ENCODE results near the gene MEGF10. TPM values are rescaled to one million over a fixed set of nuclear protein-coding genes. Genes with fewer than 3 reads are reported as not detected.

MEGF10 gene
- total RNA-seq, 2 experiments from 2014 or later, result not detected

DNA sequence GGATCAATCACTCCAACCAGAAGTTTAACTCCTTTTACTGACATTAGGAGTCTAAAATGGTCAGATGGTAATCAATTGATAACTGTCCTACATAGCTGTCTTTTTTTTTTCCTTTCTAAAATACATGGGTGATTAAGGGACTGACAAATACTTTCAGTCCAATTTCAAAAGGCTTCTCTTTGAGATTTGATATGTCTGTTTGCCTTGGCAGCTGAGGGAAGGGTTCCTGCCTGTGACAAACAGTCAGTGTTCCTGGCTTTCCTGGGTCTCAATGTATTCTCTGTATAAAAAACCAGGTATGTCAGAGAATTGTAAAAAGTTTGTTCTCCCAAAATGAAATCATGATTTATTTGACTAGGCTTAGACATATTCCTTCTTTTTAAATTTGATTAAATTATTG, 84.5 kb downstream of the MEGF10 start:
- CTCF ChIA-PET, result interaction anchor here (1.2 kb wide), 1 partner anchor 12 kb away, joined by 3 read pairs; no protein-coding TSS in a partner anchor

DNA sequence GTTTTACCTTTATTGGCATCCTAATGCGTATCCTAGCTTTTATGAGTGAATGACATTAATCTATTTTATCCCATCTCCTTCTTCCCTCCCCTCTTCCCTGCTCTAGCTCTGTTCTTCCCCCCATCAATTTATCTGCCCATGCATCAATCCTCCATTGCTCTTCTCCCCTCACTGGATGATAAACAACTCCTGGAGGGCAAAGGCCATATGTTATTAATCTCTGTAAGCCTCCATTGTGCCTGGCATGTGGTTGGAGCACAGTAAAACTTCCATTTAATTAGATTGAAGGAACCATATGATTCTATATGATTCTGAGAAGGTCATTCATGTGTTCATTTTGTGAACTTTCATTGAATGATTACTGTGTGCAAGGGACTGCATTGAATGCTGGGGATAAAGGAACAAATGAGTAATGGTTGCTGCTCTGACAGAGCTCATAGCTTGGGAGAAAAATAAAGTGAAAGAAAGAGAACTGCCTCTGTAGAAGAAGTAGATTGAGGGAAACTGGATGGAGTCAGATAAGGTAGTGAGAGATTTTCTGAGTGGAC, 85.0 kb downstream of the MEGF10 start:
- POLR2A ChIA-PET, result no interaction called here
- CTCF ChIA-PET, result no interaction called here
- H3K4me3 Mint-ChIP-seq, result no peak overlapping the region
- DNase-seq, result no peak
- H3K27me3 Mint-ChIP-seq, result peaks cover 15% of the 10 kb centered on the region
- intact Hi-C loops (cut with DNase I, micrococcal nuclease), result no loop called here
- no peak for ATAC-seq
- no peaks in the 10 kb centered on the region for H3K4me1 Mint-ChIP-seq
- H3K9me3 Mint-ChIP-seq (ENCODE audit: low read depth), result peaks cover 3% of the 10 kb centered on the region
- no peak overlapping the region for H3K27ac Mint-ChIP-seq
- no peaks in the 10 kb centered on the region for H3K36me3 Mint-ChIP-seq (ENCODE audit: low read depth)

More for the DNA sequence above, 84.5 kb downstream of the MEGF10 start:
- DNase-seq (no peak), ATAC-seq (no peak)
- no peaks in the 10 kb centered on the region for H3K4me1 Mint-ChIP-seq
- no peak overlapping the region for H3K4me3 Mint-ChIP-seq
- H3K27me3 Mint-ChIP-seq, result peaks cover 15% of the 10 kb centered on the region
- no peak overlapping the region for H3K27ac Mint-ChIP-seq
- H3K9me3 Mint-ChIP-seq (ENCODE audit: low read depth), result peaks cover 3% of the 10 kb centered on the region
- intact Hi-C loops (cut with DNase I, micrococcal nuclease), result no loop called here
- POLR2A ChIA-PET, result no interaction called here
- no peaks in the 10 kb centered on the region for H3K36me3 Mint-ChIP-seq (ENCODE audit: low read depth)

DNA sequence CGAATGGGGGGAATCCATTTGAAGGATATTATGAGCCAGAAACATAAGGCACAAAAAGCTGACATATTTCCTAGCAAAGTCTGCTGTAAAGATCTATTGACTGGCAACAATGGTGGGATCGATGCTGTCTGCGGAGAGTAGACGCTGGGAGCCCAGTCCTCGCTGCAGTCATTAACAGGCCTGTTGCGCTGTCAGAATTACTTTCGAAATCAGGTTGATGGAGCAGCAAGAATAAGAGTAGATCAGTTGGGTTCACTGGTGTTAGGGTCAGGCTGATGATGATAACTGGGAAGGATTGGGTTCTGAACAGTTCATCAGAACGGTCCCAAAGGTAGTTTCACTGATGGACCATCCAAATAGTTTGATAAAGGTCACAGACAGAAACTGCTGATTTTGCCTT, 87.1 kb downstream of the MEGF10 start:
- H3K4me3 Mint-ChIP-seq, result no peak overlapping the region

DNA sequence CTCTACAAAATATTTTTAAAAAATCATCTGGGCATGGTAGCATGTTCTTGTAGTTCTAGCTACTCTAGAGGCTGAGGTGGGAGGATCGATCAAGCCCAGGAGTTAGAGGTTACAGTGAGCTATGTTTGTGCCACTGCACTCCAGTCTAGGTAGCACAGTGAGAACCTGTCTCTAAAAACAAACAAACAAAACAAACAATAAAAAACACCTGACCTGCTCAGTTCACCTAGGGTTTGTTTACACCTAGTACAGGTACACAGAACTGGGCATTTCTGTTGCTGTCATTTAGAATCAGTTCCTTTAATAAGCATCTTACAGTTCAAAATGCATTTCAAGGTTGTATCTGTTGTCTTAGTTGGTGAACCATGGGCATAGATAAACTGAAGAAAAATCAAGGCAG, 95.3 kb downstream of the MEGF10 start:
- DNase-seq (no peak), ATAC-seq (no peak)
- Mint-ChIP-seq H3K9me3 (ENCODE audit: low read depth) (no peaks in the 10 kb centered on the region), H3K36me3 (ENCODE audit: low read depth) (no peaks in the 10 kb centered on the region), H3K27ac (no peak overlapping the region), H3K27me3 (peaks cover 4% of the 10 kb centered on the region), H3K4me3 (no peak overlapping the region), H3K4me1 (no peaks in the 10 kb centered on the region)
- ChIA-PET POLR2A (no interaction called here), CTCF (no interaction called here)
- intact Hi-C loops (cut with DNase I, micrococcal nuclease), result no loop called here

More for the DNA sequence above, 87.1 kb downstream of the MEGF10 start:
- H3K36me3 Mint-ChIP-seq (ENCODE audit: low read depth), result no peaks in the 10 kb centered on the region
- DNase-seq, result no peak
- no peak overlapping the region for H3K27ac Mint-ChIP-seq
- H3K27me3 Mint-ChIP-seq, result peaks cover 10% of the 10 kb centered on the region
- ChIA-PET POLR2A (no interaction called here), CTCF (no interaction called here)
- peaks cover 3% of the 10 kb centered on the region for H3K9me3 Mint-ChIP-seq (ENCODE audit: low read depth)
- intact Hi-C loops (cut with DNase I, micrococcal nuclease), result no loop called here
- no peak for ATAC-seq
- no peaks in the 10 kb centered on the region for H3K4me1 Mint-ChIP-seq

DNA sequence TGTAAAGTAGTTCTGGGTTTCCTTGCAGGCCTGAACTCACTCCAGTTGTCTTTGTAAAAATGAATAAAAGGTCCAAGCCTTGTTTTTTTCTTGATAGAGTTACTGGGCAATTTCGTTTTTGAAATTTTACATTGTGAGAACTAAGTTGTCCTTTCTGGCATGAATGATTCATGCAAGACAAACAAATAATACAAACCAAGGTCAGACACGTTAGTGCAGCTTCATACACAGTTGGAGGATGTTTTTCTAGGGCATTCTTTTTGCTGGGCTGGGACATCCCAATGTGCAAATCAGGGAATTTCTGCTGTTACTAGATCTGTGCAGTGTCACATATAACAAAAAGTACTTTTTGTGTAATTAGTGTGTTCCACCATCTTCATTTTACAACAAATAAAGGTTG, 96.0 kb downstream of the MEGF10 start:
- Mint-ChIP-seq H3K4me3 (no peak overlapping the region), H3K9me3 (ENCODE audit: low read depth) (no peaks in the 10 kb centered on the region), H3K36me3 (ENCODE audit: low read depth) (no peaks in the 10 kb centered on the region), H3K27me3 (peaks cover 4% of the 10 kb centered on the region), H3K4me1 (no peaks in the 10 kb centered on the region), H3K27ac (no peak overlapping the region)
- intact Hi-C loops (cut with DNase I, micrococcal nuclease), result no loop called here
- DNase-seq, result no peak
- ChIA-PET CTCF (no interaction called here), POLR2A (no interaction called here)
- no peak for ATAC-seq

DNA sequence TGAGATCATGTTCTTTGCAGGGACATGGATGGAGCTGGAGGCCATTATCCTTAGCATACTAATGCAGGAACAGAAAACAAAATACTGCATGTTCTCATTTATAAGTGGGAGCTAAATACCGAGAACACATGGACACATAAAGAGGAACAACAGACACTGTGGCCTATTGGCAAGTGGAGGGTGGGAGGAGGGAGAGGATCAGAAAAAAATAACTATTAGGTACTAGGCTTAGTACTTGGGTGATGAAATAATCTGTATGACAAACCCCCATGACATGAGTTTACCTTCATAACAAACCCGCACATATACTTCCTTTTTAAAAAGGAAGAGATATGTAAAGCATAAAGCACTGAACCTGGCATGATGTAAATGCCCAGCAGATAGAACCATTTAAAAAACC, 99.0 kb downstream of the MEGF10 start:
- no peak for ATAC-seq
- Mint-ChIP-seq H3K36me3 (ENCODE audit: low read depth) (no peaks in the 10 kb centered on the region), H3K4me1 (peaks cover 6% of the 10 kb centered on the region), H3K9me3 (ENCODE audit: low read depth) (no peaks in the 10 kb centered on the region), H3K27me3 (peaks cover 2% of the 10 kb centered on the region), H3K27ac (no peak overlapping the region), H3K4me3 (no peak overlapping the region)
- intact Hi-C loops (cut with DNase I, micrococcal nuclease), result no loop called here
- no peak for DNase-seq
- POLR2A ChIA-PET, result no interaction called here
- CTCF ChIA-PET, result no interaction called here

DNA sequence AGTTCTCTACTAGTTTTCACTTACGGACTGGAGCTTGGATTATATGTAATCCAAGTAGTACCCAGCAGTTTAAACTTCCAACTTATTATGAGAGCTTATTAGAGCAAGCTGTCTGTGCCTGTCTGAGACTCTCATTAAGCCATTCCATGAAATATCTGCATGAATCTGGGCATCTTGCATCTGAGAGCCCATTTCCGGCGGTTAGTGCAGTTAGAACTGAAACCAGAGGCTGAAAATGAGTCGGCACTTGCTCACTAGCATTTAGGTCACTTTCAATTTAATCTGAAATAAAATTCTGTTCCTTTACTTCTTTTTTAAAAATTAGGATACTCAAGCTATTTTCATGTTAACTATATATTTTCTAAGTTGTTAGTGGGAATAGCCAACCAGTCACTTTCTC, 102.2 kb downstream of the MEGF10 start:
- CTCF ChIA-PET, result interaction anchor here (0.7 kb wide), 1 partner anchor 65 kb away, joined by 3 read pairs; no protein-coding TSS in a partner anchor
- no peak for DNase-seq
- no peak overlapping the region for H3K4me3 Mint-ChIP-seq
- peaks cover 6% of the 10 kb centered on the region for H3K4me1 Mint-ChIP-seq
- ATAC-seq, result no peak
- peaks cover 12% of the 10 kb centered on the region for H3K27me3 Mint-ChIP-seq
- POLR2A ChIA-PET, result no interaction called here
- H3K27ac Mint-ChIP-seq, result no peak overlapping the region
- no peaks in the 10 kb centered on the region for H3K36me3 Mint-ChIP-seq (ENCODE audit: low read depth)
- intact Hi-C loops (cut with DNase I, micrococcal nuclease), result no loop called here
- H3K9me3 Mint-ChIP-seq (ENCODE audit: low read depth), result no peaks in the 10 kb centered on the region

DNA sequence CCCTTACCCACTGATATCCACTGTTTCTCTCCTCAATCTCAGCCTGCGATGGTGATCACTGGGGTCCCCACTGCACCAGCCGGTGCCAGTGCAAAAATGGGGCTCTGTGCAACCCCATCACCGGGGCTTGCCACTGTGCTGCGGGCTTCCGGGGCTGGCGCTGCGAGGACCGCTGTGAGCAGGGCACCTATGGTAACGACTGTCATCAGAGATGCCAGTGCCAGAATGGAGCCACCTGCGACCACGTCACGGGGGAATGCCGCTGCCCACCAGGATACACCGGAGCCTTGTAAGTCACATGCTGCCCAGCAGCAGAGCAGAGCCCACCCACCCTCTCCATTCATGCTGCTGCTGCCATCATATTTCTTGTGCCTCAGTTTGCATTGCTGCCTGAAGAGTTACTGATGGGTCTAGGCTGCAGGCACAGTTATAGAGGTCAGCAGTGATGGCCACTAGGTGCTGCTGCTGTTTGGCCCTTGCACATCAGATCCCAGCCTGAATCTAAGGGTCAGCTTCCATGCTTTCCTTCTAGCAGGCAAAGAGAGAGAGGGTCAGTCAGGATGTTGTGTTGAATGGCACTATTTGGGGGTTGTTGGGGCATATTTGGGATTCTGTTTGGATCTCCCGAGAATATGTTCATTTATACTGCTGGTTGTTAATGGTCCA, 106.0 kb downstream of the MEGF10 start:
- no peak overlapping the region for H3K4me3 Mint-ChIP-seq
- DNase-seq (no peak), ATAC-seq (no peak)
- intact Hi-C loops (cut with DNase I, micrococcal nuclease), result no loop called here
- H3K36me3 Mint-ChIP-seq (ENCODE audit: low read depth), result no peaks in the 10 kb centered on the region
- H3K27me3 Mint-ChIP-seq, result peaks cover 18% of the 10 kb centered on the region
- peaks cover 6% of the 10 kb centered on the region for H3K4me1 Mint-ChIP-seq
- ChIA-PET POLR2A (no interaction called here), CTCF (no interaction called here)
- H3K9me3 Mint-ChIP-seq (ENCODE audit: low read depth), result no peaks in the 10 kb centered on the region
- H3K27ac Mint-ChIP-seq, result no peak overlapping the region

DNA sequence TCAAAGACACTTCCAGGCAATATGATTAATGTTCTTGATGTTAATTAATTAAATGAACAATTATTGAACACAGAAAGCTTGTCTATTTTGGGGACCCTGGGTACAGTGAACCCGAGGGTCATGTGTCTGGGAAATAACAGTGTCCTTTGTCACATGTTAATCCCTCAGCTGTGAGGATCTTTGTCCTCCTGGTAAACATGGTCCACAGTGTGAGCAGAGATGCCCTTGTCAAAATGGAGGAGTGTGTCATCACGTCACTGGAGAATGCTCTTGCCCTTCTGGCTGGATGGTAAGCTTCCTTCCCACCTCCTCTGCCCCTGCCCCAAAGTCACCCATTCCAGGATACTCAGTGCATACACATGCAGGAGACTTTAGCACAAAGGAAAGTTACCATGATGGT, 107.9 kb downstream of the MEGF10 start:
- peaks cover 19% of the 10 kb centered on the region for H3K27me3 Mint-ChIP-seq
- H3K36me3 Mint-ChIP-seq (ENCODE audit: low read depth), result no peaks in the 10 kb centered on the region
- DNase-seq (no peak), ATAC-seq (no peak)
- no peaks in the 10 kb centered on the region for H3K9me3 Mint-ChIP-seq (ENCODE audit: low read depth)
- H3K27ac Mint-ChIP-seq, result no peak overlapping the region
- intact Hi-C loops (cut with DNase I, micrococcal nuclease), result no loop called here
- ChIA-PET CTCF (interaction anchor here (0.7 kb wide), 2 partner anchors 74 to 210 kb away, joined by 3 read pairs; no protein-coding TSS in a partner anchor), POLR2A (no interaction called here)
- H3K4me3 Mint-ChIP-seq, result no peak overlapping the region
- H3K4me1 Mint-ChIP-seq, result peaks cover 2% of the 10 kb centered on the region

DNA sequence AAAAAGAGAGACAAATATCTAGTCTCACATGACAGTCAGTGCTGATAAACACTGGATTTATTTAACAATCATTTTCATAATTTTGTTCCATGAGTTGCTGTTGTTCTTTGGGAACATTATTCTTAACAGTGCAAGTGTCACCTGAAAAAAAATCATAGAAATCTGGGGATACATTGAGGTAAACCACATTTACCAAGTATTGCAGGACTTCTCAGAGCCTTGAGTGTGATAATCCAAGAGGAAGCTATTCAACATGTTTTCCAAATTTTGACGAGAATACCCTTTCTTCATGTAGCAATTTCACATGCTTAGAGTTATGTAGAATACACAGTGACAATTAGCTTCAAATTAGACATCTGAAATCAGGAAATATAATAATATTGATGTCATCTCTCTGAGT, 108.5 kb downstream of the MEGF10 start:
- ChIA-PET CTCF (no interaction called here), POLR2A (no interaction called here)
- DNase-seq (no peak), ATAC-seq (no peak)
- no peaks in the 10 kb centered on the region for H3K36me3 Mint-ChIP-seq (ENCODE audit: low read depth)
- H3K4me3 Mint-ChIP-seq, result no peak overlapping the region
- H3K9me3 Mint-ChIP-seq (ENCODE audit: low read depth), result no peaks in the 10 kb centered on the region
- no peaks in the 10 kb centered on the region for H3K4me1 Mint-ChIP-seq
- intact Hi-C loops (cut with DNase I, micrococcal nuclease), result no loop called here
- H3K27ac Mint-ChIP-seq, result no peak overlapping the region
- peaks cover 21% of the 10 kb centered on the region for H3K27me3 Mint-ChIP-seq

DNA sequence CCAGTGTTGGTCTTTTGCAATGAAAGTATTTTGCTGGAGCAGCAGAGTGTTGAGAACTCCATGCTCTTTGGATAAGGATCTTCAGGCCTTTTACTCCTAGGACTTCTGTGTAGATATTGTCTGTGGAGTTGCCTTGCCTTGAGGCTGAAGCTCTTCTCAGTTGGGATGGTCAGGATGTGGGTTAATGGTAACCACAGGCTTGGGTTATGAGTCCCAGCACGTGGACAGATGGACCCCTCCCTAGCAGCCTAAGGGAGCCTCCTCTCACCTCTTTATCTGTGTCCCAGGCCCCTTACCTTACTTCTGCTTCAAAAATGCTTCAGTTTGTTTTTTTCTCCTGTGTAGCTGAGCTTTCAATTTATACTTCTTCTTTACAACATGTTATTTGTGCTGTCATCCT, 109.9 kb downstream of the MEGF10 start:
- no peak for ATAC-seq
- peaks cover 23% of the 10 kb centered on the region for H3K27me3 Mint-ChIP-seq
- DNase-seq, result no peak
- no peaks in the 10 kb centered on the region for H3K9me3 Mint-ChIP-seq (ENCODE audit: low read depth)
- H3K36me3 Mint-ChIP-seq (ENCODE audit: low read depth), result no peaks in the 10 kb centered on the region
- intact Hi-C loops (cut with DNase I, micrococcal nuclease), result no loop called here
- H3K4me1 Mint-ChIP-seq, result no peaks in the 10 kb centered on the region
- H3K27ac Mint-ChIP-seq, result no peak overlapping the region
- ChIA-PET CTCF (interaction anchor here (0.6 to 1.8 kb wide), 2 partner anchors 9 to 491 kb away, joined by 3 to 6 read pairs; no protein-coding TSS in a partner anchor), POLR2A (interaction anchor here (1.1 kb wide), 1 partner anchor 9 kb away, joined by 4 read pairs; no protein-coding TSS in a partner anchor)
- H3K4me3 Mint-ChIP-seq, result no peak overlapping the region

DNA sequence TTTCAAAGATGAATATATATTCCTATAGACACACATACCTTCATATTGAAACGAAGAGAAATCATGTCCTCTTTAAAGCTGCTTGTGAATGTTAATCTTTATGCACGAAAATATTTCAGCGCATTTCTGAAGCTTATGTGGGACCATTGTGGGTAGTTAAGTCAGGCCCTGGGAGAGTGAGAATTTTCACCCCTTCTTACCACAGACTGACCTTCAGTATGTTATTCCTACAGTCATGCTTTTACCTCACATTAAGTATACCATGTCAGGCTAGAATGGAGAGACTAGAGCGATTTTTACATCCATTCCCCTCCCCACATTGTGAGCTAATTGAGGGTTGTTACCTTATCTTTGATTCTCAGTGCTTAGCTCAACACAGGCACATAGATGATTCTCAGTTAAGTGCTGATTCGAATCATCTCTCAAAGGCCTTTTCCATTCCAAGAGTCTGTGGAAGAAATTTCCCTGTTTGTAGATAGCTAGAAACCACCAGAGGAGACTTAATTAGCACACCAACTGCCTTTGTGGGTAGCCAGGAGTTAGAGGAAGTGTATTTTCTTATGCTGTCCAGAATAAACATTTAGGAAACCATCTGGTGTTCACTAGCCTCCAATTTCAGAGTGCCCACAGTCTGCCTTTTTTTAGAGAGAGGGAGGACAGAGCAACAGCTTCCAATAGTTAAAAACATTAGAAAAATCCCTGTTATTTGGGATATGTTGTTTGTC, 110.5 kb downstream of the MEGF10 start:
- H3K4me3 Mint-ChIP-seq, result no peak overlapping the region
- H3K27me3 Mint-ChIP-seq, result peaks cover 21% of the 10 kb centered on the region
- no peak overlapping the region for H3K27ac Mint-ChIP-seq
- intact Hi-C loops (cut with DNase I, micrococcal nuclease), result no loop called here
- ATAC-seq, result no peak
- H3K4me1 Mint-ChIP-seq, result no peaks in the 10 kb centered on the region
- ChIA-PET POLR2A (interaction anchor here (1.1 kb wide), 1 partner anchor 9 kb away, joined by 4 read pairs; no protein-coding TSS in a partner anchor), CTCF (interaction anchor here (0.6 to 1.8 kb wide), 2 partner anchors 9 to 491 kb away, joined by 3 to 6 read pairs; no protein-coding TSS in a partner anchor)
- no peaks in the 10 kb centered on the region for H3K36me3 Mint-ChIP-seq (ENCODE audit: low read depth)
- no peak for DNase-seq
- no peaks in the 10 kb centered on the region for H3K9me3 Mint-ChIP-seq (ENCODE audit: low read depth)

Measured in activated CD4-positive, alpha-beta T cell treated with anti-CD3 and anti-CD28 coated beads for 36 hours (primary cell).